Stimulated activated CD8-positive, alpha-beta memory T cell treated with anti-CD3 and anti-CD28 coated beads, Interleukin-12 subunit alpha, Interleukin-12 subunit beta, amount 100 ng/mL, for 24 hours (primary cell): ENCODE results near the gene CCDC192.

Experiments used
- DNase-seq: peaks from one replicate; pipeline ENCODE4 v3.0.0-alpha.2; 2020; ENCODE audit errors: extremely low read depth

Gene CCDC192

DNA sequence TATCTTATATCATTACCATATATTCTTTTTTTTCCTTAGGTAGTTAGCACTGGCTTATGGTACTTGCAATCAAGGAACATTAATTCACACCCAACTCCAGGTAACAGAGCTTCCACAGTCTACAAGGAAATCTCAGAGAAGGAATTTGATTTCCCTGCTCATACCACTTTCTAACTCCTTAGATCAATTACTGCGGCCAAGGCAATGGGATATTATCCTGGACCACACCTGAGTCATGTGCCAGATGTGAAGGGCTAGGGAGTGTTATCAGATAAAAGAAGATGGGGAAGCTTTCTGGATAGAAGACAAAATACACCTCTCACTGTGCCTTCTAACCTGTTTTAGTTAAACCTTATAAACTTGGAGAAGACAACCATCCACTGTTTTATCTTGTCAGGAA, 181.2 kb downstream of the CCDC192 start:
- DNase-seq, result no peak

DNA sequence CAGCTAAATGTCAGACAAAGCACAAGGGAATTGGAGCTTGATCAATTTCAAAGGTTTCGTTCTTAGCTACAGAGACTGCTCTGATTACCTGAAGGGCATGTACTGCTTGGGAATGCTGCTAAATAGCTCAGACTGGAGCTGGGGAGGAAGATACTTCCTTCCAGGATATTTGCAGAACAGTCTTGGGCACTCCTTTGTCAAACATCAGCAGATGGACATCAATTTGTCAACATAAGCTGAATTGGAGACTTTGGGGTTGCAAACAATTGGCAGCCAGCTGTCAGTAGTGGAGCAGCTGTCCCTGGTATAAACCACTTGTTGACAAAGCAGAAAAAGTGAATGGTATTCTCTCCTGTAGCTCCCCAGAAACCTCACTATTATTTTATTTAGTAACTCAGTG, 182.0 kb downstream of the CCDC192 start:
- no peak for DNase-seq

DNA sequence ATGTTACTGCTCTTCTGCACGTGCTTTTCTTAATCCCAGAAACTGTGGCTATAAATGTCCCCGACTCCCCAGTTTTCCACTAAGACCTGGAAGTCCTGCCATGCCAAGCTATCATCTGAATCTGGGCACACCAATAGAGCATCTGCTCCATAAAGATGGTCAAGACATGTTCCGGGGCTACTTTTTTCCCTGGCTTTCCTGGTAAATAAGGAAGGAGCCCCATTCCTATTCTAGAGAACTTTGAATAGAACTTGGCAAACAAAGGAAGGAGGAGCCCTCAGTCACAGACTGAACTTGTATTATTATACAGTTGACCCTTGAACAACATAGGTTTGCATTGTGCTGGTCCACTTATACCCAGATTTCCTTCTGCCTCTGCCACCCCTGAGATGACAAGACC, 182.9 kb downstream of the CCDC192 start:
- no peak for DNase-seq

DNA sequence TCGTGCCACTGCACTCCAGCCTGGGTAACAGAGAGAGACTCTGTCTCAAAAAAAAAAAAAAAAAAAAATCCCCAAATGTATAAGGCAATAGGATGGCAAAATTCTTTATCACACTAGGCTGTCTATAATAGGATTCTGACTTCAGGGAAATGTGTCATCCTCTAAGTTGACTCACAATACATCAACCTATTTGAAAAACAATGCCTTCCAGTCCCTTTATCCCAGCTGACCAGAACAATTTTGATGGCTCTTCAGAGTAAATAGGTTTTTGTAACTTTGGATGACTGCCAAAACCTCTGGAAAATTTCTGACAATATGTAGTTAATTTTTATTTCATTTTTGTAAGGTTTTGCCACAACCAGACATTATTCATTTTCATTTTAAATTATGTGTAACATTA, 184.1 kb downstream of the CCDC192 start:
- no peak for DNase-seq

DNA sequence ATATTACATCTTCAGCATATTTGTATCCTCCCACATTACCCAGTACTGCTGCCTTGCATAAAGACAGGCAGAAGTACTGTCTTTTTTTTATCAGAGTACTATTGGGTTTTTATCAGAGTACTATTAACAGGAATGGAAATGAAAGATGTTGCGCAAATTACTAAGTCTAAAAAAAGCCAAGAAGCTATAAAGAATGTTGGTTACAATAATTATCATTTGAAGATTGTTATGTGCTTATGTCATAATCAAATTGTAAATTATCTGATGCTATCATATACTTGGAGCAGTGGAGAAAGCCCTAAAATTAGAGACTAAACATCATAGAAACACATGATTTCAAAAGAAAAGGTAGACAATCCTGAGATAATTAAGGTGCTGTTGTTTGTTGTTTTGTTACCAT, 188.8 kb downstream of the CCDC192 start:
- DNase-seq, result no peak

DNA sequence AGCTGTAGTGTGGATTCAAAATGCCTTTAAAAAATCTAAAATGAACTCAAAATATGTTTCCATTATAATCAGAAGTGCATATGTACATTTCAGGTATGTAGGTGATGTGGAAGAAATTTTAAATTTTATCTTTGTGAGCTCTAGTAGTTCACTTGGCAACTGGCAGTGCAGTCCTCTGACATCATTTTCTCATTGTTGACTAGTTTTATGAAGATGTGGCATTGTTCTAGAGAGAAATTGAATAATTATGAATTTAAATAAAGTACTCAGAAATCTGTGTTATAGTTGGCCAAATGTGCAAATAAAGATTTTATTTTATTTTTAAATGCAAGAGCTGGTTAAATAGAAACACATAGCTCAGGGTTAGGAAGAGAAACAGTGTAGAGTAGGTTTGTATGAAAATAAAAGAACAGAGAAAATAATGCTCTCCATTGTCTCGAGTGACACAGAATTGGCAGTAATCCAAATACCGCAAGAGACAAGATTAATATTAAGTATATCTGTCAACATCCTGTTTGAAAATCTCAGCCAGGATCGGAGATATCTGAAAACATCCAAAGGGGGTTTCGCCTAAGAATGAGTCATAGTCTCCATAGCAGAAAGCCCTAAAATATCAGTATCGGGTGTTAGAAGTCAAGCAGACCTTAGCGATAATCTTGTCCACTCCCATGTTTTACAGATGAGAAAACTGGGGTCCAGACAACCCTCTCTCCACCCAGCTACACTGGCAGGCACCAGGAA, 189.4 kb downstream of the CCDC192 start:
- no peak for DNase-seq

DNA sequence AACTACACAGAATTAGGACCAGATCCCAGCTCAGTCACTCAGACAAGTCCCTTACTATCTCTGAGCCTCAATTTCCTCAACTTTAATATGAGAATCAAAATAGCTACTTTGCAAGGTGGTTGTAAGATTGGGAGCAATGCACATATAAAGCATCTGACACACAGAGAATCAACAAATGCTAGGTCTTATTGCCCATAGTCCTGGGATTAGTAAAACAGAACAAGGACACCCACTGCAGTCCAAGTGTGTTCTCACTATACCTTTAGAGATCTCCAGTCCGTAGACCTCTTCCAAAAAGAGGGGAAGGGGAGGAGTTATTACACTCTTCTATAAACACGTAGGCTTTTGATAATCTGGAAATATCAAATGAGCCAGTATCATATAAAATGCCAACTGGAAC, 190.0 kb downstream of the CCDC192 start:
- no peak for DNase-seq

DNA sequence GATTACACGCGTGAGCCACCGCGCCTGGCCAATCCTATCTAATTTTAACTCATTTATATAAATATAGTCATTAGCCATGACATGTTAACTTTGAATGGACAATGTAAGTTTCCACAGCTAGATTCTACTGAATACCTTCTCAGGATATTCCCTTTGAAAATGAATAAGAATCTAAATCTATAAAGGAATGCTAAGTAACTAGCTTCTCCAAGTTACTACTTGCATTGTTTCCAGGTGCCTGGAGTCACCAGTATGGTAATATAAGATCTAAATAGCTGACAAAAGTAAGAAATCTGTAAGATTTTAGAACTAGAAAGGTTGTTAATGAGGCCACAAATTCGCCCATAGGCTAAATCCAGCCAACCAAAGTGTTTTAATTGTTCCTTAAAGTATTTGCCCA, 191.3 kb downstream of the CCDC192 start:
- no peak for DNase-seq

DNA sequence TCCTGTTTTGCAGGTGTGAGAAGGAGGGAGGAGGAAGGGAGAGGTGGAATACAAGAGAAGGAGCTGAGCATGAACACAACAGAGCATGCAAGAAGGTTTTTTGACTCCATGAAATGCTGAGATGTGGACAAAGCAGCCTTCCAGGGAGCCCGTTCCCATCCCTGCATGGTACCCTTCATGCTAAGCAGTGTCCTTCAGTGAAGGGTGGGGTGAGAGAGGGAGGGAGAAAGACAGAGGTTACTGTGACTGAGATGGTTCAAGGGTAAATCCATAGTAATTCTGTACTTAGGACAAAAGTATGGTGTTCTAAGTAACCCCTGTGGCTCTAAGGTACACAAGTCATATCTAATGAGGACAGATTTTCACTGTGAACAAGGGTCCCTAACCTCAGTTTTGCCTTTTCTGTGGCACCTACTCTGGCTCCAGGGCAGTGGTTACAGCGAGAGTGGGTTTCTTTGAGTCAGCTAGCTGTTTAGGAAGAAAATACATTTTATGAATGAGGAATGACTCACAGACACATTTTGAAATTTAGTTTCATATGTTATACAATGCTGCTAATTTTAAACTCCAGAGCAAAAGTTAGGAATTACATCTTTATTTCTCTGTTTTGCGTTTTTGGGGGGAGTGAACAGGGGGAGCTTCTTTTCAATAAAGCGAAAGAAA, 195.5 kb downstream of the CCDC192 start:
- no peak for DNase-seq

DNA sequence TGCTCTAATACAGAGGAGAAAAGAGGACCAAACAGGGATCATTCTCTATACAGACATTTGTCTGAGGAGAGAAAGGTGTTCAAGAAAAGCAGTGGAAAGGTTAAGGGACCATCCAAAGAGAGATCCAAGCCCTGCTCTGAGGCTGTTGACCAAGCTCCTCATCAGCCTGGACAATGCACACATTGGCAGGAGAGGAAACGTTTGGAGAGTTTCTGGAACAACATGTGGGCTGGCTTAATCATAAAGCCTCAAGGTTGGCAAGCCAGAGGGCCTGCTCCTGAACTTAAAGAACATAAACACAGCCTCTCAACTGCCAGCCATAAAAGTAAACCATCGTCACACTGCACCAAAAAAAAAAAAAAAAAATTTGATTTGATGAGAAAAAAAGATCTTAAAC, 196.0 kb downstream of the CCDC192 start:
- no peak for DNase-seq

DNA sequence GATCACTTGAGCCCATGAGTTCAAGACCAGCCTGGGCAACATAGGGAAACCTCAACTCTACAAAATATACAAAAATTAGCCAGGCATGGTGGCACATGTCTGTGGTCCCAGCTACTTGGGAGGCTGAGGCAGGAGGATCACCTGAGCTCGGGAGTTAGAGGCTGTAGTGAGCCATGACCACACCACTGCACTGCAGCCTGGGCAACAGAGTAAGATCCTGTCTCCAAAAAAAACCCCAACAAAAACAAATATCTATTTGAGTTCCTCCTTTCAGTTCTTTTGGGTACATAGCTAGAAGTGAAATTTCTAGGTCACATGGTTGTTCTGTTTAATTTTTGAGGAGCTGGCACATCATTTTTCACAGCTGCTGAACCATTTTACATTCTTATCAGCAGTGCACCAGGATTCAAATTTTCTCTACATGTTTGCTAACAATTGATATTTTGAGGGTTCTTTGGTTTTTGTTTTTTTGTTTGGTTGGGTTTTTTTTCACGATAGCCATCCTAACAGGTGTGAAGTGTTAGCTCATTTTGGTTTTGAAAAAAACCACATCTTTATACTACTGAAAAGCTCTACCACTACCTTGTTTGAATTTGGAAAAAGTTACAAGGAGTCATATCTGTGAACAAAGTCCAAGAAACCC, 203.5 kb downstream of the CCDC192 start:
- no peak for DNase-seq

DNA sequence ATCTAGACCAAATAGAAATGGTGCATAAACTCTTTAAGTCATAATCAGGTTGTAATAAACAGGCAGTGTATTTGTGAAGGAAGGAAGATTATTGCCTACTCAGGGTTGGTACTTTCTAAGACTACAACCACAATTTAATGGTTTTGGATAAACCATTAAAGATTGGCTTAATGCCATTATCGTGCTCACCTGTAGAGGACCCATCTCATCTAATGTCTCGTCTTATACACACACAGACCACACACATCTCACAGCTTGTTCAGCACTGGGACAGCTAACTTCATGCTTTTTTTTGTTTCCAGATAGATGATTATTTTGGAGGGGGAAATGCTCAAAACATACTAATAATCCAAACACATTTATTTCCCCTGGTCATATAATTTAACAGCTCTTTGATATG, 204.7 kb downstream of the CCDC192 start:
- no peak for DNase-seq

DNA sequence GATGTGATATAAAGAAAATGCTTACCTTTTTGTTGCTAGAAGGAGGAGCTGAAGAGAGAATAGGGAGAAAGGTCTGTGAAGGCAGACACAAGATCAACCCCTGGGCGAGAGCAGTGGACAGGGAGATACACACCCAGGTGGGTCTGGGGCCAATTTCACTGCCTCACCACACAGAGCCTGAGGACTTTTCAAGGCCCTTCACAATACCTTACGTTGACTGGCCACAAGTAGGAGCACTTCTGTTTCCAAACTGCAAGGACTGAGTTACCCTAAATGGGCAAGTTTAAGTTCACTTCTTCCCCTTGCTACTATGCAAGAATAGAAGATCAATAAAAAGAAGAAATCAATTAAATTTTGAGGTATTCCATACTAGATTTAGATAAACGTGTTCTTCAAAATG, 205.9 kb downstream of the CCDC192 start:
- no peak for DNase-seq

DNA sequence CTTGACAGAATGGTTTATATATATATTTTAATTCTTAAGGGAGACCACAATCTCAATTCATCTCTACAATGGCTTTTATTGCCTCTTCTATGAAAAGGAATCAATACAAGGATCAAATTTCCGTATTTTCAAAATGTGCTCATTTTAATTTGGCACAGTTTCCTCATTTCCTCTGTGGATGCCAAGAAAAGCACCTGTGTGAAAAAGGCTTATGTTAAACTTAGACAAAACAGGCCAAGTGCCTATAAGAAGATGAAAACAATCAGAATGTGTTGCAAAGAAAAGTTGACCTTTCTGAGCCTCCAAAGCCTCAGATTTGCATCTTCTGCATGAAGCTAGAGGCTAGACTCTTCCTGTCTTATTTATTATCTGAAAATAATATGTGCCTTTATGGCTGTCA, 206.6 kb downstream of the CCDC192 start:
- DNase-seq, result no peak

DNA sequence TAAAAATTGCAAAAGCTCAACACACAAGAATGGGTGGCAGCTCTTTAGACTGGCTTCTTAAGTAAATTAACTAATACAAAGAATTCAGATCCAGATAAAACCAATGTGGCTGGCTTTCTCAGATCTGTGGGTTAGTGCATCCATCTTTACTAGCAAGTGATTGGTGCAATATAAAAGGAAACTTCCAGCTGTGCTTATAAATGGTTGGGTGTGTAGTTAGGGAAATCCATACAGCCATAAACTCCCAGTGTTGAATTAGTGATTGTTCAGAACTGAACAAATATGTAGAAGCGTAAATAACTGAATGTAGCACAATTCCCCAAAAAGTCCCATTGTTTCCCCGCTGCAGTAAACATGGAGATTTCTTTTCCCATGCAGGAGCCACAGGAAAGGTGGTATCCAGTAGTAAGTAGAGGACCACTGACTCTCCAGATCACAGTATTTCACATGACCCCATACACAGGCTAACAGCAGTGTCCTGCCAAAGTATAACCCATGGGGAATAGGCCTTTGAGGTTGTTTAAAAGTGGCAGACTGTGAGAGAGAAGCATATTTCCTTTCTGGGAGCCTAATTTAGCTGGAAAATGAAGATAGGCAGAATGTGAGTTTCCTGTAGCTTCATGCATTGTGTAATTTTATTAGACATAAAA, 207.2 kb downstream of the CCDC192 start:
- DNase-seq, result no peak

DNA sequence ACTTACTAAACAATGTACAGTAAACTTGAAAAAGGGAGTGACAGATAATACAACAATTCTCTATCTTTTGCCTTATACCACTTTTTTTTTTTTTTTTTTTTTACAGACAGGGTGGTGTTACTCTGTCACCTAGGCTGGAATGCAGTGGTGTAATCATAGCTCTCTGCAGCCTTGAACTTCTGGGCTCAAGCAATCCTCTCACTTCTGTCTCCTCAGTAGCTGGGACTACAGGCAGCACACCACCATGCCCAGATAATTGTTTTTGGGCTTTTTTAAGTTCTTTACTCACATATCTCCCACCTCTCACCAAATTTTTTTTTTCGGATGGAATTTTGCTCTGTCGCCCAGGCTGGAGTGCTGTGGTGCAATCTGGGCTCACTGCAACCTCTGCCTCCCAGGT, 208.4 kb downstream of the CCDC192 start:
- DNase-seq, result no peak

DNA sequence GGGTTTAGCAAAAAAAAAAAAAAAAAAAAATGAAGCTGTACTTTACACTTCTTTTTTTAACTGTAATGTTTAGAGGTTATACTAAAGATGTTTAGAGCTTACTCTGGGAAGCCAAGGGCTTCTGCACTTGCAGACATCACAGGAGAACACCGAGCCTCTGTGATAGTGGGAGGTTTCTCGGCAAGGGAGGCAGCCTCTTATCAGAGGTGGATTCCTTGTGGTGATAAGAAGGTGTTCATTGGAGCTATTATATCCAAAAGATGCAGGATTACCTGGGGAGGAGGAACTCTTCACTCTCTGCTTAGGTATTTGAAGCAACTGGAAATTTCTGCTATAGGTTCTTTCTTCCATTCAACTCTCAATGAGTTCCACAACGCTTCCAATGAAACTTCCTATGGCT, 209.2 kb downstream of the CCDC192 start:
- DNase-seq, result no peak

DNA sequence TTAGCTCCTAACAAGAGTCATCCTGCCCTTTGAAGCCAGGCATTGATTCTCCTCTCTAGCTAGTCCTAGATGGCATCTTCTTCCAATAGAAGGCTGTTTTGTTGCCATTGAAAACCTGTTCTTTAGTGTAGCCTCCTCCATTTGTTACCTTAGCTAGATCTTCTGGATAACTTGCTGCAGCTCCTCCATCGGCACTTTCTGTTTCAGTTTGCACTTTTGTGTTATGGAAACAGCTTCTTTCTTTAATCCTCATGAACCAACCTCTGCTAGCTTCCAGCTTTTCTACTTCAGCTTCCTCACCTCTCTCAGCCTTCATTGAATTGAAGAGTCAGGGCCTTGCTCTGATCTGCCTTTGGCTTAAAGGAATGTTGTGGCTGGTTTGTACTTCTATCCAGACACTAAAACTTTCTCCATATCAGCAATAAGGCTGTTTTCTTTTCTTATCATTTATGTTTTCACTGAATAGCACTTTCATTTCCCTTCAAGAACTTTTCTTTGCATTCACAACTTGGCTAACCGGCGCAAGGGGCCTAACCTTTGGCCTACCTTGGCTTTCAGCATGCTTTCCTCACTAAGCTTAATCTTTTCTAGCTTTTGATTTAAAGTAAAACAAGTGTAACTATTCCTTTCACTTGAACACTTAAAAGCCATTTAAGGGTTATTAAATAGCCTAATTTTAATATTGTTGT, 213.8 kb downstream of the CCDC192 start:
- no peak for DNase-seq

DNA sequence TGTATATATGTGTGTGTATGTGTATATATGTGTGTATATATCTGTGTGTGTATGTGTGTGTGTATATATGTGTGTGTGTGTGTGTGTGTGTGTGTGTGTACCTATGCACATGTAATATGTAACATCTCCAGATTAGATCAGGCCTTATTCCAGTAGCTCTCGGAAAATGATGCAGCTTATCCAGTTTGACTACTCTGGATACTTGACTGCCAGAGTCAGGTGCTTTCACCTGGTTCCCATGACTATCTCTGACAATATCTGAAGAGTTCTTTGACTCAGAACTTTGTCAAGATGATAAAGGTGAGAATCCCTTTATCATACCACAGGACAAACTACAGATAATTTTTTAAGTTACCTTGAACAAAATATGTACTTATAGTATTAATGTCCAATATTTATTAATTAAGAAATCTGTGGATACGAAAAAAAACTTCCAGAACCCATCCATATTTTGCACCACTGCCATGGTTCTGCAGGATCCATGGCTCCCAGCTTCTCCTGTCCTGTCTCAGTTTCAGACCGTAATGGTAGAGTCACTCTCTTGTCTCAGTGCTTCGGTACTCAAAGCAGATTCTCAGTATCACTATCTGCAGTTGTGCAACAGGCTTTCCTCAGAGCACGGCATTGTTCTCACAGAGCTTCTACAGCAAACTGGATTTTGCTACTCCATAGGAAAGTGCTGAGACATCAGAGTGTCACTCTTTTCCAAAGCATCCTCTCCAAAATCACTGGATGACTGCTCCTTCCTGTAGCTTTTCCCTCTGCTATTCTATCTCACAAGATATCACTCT, 216.0 kb downstream of the CCDC192 start:
- no peak for DNase-seq

DNA sequence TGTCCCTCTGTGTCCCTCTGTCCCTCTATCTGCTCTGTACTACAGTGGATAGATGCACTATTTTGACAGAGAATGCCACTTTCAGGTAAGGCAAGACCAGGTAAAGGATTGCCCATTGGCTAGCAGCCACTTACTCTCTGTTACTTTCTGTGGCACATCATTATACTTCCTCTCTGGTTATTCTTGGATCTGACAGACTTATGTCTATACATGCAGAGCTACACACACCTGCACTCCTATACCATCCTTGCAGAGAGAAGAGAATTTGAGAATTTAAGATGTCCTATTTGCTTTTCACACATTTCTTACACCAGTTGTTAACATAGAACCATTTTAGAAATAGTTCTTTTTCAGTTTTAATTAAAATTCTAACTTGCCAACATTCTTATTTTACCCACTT, 216.6 kb downstream of the CCDC192 start:
- DNase-seq, result no peak

DNA sequence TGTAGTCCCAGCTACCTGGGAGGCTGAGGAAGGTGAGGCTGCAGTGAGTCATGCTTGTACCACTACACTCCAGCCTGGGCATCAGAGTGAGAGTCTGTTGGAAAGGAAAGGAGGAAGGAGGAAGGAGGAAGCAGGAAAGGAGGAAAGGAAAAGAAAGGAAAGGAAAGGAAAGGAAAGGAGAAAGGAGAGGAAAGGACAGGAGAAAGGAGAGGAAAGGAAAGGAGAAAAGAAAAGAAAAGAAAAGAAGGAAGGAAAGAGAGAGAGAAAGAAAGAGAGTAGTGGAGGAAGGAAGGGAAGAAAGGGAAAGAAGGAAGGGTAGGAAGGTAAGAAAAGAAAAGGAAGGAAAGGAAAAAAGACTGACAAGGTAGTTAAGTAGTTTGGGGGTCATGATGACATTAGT, 217.7 kb downstream of the CCDC192 start:
- no peak for DNase-seq
